ENCODE measurements around the gene PWP1.

Gene PWP1

GRCh38 chr12:107685360-107686248 lies at the start of gene PWP1:
TSS of gene PWP1 (plus strand) at chr12:107685799. CDS start at chr12:107685900, 101 bp downstream.
- peak; percentile 93 for DNase-seq (ENCODE audit: low read depth)

DNA sequence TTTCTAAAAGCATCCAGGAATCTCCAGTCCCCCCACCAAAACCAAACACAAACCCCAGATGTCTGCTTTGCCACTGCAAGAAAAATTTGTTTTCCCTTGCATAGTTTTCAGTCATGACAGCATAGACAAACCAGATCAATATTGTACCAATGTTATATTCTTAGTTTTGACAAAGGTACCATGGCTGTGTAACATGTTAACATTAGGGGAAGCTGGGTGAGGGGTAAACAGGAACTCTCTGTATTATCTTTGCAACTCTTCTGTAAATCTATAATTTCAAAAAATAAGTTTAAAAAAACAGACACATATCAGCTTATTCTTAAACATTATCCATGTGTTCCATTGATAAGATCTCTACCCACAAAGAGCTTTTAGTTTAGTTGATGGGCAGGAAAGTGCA lies 44.4 kb upstream of the PWP1 start:
- no peak for DNase-seq (ENCODE audit: low read depth)

DNA sequence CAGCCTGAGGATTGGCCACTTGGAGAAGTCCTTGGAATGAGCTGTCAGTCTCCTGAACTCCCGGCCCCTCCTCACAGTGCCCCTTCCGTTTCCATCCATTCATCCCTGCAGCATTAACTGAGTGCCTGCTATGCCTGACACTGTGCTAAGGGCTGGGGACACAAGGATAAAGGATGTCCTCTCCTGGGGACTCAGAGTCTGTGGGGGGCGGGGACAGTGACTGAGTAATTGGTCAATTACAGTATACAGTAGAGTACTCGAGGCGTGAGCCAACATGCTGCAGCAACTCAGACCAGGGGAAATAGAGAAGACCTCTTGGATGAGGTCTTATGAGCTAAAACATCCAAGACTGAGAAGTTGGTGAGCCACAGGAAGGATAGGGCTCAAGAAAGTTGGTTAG lies 43.4 kb upstream of the PWP1 start:
- DNase-seq (ENCODE audit: low read depth): no peak

GRCh38 chr12:107645630-107646333 lies 39.8 kb upstream of the PWP1 start:
- DNase-seq (ENCODE audit: low read depth): no peak

DNA sequence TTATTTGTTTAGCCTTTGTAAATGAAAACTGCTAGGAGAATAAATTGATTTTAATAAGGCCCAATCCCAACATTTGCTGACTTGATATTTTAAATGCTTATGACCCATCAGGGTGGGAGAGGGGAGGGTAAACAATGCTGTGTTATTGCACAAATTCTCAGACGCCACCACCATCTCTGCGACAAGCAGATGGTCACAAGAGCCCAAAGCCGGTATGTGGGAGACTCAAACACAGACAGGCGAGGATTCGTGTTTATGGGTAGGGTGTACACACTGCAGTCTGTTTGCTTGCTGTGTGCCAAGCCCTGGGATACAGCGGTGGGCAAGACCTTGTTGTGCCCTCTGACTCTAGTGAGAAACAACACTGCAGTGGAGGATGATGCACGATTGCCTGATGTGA lies 39.2 kb upstream of the PWP1 start:
- DNase-seq (ENCODE audit: low read depth): no peak

GRCh38 chr12:107649661-107650061 lies 35.9 kb upstream of the PWP1 start:
- no peak for DNase-seq (ENCODE audit: low read depth)

DNA sequence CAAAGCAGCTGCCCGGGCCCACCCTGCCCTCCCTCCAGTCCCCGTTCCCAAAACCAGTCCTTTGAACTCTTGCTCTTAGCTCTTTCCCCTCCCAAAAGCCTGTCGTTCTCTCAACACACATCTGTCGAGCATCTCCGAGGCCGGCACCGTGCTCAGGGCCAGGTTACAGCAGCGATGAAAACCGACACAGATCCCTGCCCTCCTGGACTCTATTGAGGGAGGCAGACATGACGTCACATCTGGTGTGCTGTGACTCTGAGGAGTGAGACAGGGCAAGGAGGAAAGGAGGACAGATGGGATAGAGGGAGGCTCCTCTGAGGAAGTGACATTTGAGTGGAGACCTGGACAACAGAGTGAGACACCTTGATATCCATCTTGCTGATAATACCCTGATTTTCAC lies 34.6 kb upstream of the PWP1 start:
- DNase-seq (ENCODE audit: low read depth): no peak

- no peak for DNase-seq (ENCODE audit: low read depth)
Observed at GRCh38 chr12:107651571-107652449, 33.8 kb upstream of the PWP1 start.

DNA sequence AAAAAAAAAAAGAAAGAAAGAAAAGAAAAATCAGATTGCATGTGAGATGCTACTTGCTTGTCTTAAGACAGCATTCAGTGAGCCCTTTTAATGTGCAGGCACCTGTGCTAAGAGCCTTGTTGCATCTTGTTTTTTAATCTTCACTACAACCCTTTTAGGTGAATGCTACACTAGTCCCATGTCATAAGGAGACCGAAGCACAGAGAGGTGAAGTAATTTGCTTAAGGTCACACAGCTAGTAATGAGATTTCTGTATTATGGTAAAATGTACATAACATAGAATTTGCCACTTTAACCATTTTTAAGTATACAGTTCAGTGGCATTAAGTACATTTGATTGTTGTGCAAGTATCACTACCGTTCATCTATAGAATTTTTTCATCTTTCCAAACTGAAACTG lies 32.1 kb upstream of the PWP1 start:
- DNase-seq (ENCODE audit: low read depth): no peak

DNA sequence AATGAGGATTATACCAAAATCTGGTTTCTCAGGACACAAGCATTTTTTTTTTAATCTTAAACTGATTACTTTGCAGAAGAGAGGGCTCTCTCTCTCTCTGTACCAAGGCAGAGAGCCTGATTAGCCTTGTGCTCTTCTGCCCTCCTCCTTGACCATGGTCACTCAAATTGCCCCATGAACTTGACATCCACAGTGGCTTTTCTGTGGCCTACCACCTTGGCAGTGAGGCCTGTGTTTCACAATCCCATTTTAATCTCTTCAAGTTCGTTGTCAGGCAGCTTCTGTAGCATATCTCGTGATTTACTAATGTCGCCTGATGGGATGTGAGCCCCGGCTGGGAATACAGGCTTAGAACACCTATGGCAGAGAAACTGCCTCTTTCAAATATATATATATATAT lies 30.7 kb upstream of the PWP1 start:
- DNase-seq (ENCODE audit: low read depth): no peak

DNA sequence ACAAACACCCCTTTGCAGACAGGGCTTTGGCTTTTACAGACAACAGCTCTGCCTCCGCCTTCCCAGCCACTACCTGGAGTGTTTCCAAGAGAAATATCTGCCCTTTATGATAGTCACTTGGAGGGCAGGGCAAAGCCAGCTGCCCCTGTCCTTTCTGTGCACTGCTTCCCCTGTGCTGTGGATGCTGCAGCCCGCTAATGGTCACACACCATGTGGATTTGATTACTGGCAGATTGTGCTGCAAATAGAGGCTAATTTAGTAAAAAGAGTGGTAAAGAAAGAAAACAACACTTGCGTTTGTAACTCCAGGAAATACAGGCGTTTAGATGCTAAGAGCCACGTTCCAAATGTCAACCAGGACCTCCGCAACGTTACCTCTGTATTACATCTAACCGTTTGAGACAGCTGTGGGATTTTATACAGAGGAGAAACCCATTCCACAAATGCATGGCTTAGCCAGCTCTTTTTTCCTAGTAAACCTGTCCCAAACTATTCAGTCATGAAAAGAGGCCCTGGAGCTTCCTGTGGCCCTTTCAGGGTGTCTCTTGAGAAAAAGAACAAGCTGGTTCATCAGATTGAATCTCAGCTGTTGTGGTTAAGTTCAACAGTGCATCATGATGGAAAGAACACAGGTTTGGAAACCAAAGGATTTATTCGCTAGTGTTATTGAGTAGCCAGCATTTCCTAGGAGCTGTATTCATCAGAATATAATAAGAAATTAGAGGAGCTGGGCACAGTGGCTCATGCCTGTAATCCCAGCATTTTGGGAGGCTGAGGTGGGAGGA lies 30.1 kb upstream of the PWP1 start:
- no peak for DNase-seq (ENCODE audit: low read depth)

DNA sequence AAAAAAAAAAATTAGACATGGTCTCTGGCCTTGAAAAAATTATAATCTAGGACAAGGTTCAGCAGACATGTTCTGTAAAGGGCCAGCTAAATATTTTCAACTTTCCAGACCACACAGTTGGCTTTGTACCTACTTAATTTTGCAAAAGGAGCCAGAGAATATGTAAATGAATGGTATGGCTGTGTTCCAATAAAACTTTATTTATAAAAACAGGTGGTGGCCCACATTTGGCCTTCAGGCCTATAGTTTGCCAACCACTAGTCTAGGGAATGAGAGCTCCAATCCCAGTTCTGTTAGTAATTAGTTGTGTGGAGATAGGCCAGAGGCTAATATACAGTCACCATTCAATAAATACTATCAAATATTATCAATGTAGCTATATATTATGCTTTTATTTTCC lies 29.3 kb upstream of the PWP1 start:
- no peak for DNase-seq (ENCODE audit: low read depth)

DNA sequence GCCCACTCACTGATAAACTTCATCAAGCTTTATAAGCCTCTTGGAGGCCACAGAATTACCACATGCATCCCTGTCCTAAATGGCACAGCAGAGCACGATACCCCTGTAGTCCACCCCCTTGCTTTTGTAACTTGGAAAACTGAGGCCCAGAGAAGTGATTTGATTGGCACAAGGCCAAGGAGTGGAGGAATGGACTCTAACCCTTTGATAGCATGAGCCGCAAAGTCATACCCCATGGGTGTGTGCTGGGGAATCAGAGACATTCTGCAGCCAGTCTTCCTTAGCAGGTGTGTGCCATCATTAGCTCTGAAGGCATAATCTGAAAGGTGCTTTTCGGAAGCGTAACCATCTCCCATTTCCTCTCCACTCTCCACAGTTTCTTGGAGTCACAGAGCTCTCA lies 28.5 kb upstream of the PWP1 start:
- DNase-seq (ENCODE audit: low read depth): no peak

DNA sequence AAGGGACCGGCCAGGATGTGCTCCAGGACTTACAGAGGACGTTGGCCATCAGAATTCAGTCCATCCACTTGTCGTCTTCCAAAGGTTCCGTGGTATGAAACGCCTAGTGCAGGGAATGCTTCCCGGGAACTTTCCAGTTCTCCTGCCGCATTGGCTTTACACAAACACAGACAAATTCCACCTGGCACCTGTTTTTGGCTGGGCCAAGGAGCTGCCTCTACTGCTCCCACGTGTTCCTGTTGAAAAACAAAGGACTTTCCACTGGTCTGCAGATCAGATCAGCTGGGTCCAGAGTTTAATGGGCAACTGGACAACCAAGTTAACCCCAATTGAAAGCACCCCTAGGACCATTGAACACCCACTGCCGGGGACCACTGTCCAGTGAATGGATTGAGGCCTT lies 28.0 kb upstream of the PWP1 start:
- DNase-seq (ENCODE audit: low read depth): no peak

- no peak for DNase-seq (ENCODE audit: low read depth)
Observed at GRCh38 chr12:107660235-107660634, 25.4 kb upstream of the PWP1 start.

GRCh38 chr12:107660861-107661415 lies 24.7 kb upstream of the PWP1 start:
- no peak for DNase-seq (ENCODE audit: low read depth)

DNA sequence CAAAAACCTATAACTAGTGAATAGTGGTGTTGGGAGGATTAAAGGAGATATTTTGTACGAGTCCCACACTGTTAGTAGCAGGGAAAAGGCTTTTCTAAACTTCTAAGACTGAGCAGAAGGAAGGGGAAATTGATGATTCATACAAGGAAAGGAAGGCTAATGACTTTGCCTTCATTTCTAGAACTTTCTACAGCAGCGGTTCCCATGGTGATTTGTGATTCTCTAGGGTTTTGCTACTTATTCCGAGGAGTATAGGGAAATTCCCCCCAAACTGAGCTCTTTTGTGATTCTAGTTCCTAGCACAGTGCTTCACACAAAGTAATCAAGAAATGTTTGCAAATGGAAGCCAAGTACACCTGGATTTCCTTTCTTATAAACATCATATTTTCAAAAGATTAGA lies 23.8 kb upstream of the PWP1 start:
- DNase-seq (ENCODE audit: low read depth): no peak

- DNase-seq (ENCODE audit: low read depth): no peak
Observed at GRCh38 chr12:107662484-107662883, 23.1 kb upstream of the PWP1 start.

GRCh38 chr12:107663277-107663676 lies 22.3 kb upstream of the PWP1 start:
- DNase-seq (ENCODE audit: low read depth): no peak

DNA sequence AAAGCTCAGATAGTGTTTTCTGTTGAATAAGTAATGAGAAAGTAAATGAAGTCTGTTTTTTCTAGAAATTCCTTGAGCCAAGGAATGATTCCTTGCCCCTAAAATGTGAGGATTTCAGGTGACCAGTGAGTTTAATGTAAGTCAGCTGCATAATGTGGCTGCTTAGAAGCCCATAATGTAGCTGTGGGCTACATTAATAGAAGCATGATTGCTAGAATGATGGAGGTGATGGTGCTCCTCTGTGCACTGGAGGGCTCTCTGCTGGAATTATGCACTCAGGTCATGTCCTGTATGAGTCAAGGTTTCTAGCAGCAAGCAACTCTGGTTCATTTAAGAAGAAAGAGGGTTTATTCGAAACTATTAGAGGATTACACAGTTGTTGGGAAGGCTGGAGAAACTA lies 19.6 kb upstream of the PWP1 start:
- no peak for DNase-seq (ENCODE audit: low read depth)

- DNase-seq (ENCODE audit: low read depth): no peak
Observed at GRCh38 chr12:107667464-107667863, 18.1 kb upstream of the PWP1 start.
